GM12892 (cell line): Measurements from ENCODE around the gene CLEC4E.

Experiments
- POLR2A ChIP-seq: IDR thresholded peaks from 2 replicates; pipeline ENCODE4 v1.6.1; 2011; ENCODE audit warnings: low read depth, low read length, control low read depth
- POLR2AphosphoS5 ChIP-seq: IDR thresholded peaks from 2 replicates; pipeline ENCODE4 v1.6.1; 2011; ENCODE audit warnings: low read depth, low read length, control low read depth
- TAF1 ChIP-seq: IDR thresholded peaks from 2 replicates; pipeline ENCODE4 v1.6.1; 2011; ENCODE audit warnings: low read depth, mild to moderate bottlenecking, control low read depth, low read length, borderline replicate concordance

- TF ChIP-seq POLR2AphosphoS5 (no peak), POLR2A (no peak), TAF1 (no peak)
Observed at GRCh38 chr12:8577879-8578278, 37.2 kb upstream of the CLEC4E start.
